H1 (cell line): ENCODE data around the gene CPED1. TPM values are rescaled to one million over a fixed set of nuclear protein-coding genes. Genes with fewer than 3 reads are reported as not detected.

Experiments used
- CHD7 ChIP-seq: fragments of 300-600 bp; sonication (generic); IDR thresholded peaks from 2 replicates; pipeline ENCODE4 v1.7.1; 2012; ENCODE audit warnings: low read length, moderate library complexity, mild to moderate bottlenecking, inconsistent platforms; ENCODE audit not compliant: insufficient replicate concordance
- EP300 ChIP-seq, 2 experiments: IDR thresholded peaks; 1 replicate in 1 of 2; 2 replicates in 1 of 2; pipeline ENCODE4 v1.6.1; 2011 to 2012; ENCODE audit warnings: low read depth in 2 of 2, low read length in 2 of 2, mild to moderate bottlenecking in 2 of 2, borderline replicate concordance in 1 of 2, inconsistent platforms in 1 of 2, moderate library complexity in 1 of 2
- POLR2A ChIP-seq, 2 experiments: IDR thresholded peaks; 1 replicate in 1 of 2; 2 replicates in 1 of 2; pipeline ENCODE4 v1.6.1; 2011; ENCODE audit warnings: low read depth in 2 of 2, low read length in 2 of 2, mild to moderate bottlenecking in 2 of 2; ENCODE audit errors: control extremely low read depth in 1 of 2
- SP2 ChIP-seq: IDR thresholded peaks from 2 replicates; pipeline ENCODE4 v1.6.1; 2012; ENCODE audit warnings: mild to moderate bottlenecking, low read length, inconsistent platforms
- polyA plus RNA-seq, 7 experiments: library from polyadenylated mRNA; depleted of rRNA in 3 of 7; stranded (reverse) in 5 of 7; unstranded in 2 of 7; fragments of >200 nt in 5 of 7; fragments of 200-250 nt in 2 of 7; gene quantifications; 1 replicate in 5 of 7; 2 replicates in 1 of 7; 4 replicates in 1 of 7; pipeline versions ENCODE4 v1.2.1 to v1.2.3, GENCODE V29; 2011 to 2013; ENCODE audit warnings: missing spikeins in 2 of 7, mixed read lengths in 2 of 7
- total RNA-seq: library from RNA; stranded (reverse); fragmentation: NEBNext Ultra II Directional; extraction: Animal tissue kit (Norgen Biotek cat#: 25700); gene quantifications from 2 replicates; pipeline ENCODE4 v1.2.1, GENCODE V29; 2021
- TF ChIP-seq, protein P1 (sequence below): IDR thresholded peaks from 2 replicates; pipeline ENCODE4 v1.6.1; 2012; ENCODE audit warnings: inconsistent platforms

Gene CPED1
- total and polyA plus RNA-seq, 2 of the 8 experiments (the other 6 are each of a cell fraction or from before 2014, with no cell fraction given) = 0.08 to 0.39 TPM

GRCh38 chr7:121286186-121286585, 297.7 kb downstream of the CPED1 start (continued):
- TF ChIP-seq CHD7 (no peak), SP2 (no peak), POLR2A (IDR thresholded peaks at IDR 0.05; ENCODE audit: control extremely low read depth in 1 of 2, low read depth in 2 of 2, low read length in 2 of 2) (no peak), EP300 (IDR thresholded peaks at IDR 0.05; ENCODE audit: borderline replicate concordance in 1 of 2, low read depth in 2 of 2, low read length in 2 of 2) (no peak)
- TF ChIP-seq, protein P1, sequence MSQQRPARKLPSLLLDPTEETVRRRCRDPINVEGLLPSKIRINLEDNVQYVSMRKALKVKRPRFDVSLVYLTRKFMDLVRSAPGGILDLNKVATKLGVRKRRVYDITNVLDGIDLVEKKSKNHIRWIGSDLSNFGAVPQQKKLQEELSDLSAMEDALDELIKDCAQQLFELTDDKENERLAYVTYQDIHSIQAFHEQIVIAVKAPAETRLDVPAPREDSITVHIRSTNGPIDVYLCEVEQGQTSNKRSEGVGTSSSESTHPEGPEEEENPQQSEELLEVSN = no peak
- TF ChIP-seq, all 59 proteins: peak for 0
